HL-60 (cell line): ENCODE measurements around the gene TP73.

Experiments
- DNase-seq, 2 experiments: peaks; one replicate each; pipeline ENCODE4 v3.0.0-alpha.2; 2010 to 2020; ENCODE audit warnings: low read depth in 1 of 2, low spot score in 1 of 2
- H3K27ac ChIP-seq: fragments of 250-450 bp; sonication (Bioruptor Pico); replicated peaks from 2 replicates; pipeline ENCODE4 v1.5.1; 2020; ENCODE audit warnings: mild to moderate bottlenecking, moderate library complexity
- H3K27me3 ChIP-seq: fragments of 250-450 bp; sonication (Bioruptor Pico); 2 replicates; pipeline ENCODE4 v1.5.1; 2021; ENCODE audit warnings: mild to moderate bottlenecking, moderate library complexity; ENCODE audit not compliant: insufficient read depth, poor library complexity, severe bottlenecking
- H3K4me3 ChIP-seq: replicated peaks from 2 replicates; pipeline ENCODE4 v1.5.1; 2011; ENCODE audit warnings: mild to moderate bottlenecking, control low read depth, low read length; ENCODE audit not compliant: insufficient read depth
- GABPA ChIP-seq: IDR thresholded peaks from 2 replicates; pipeline ENCODE4 v1.6.1; 2012; ENCODE audit warnings: low read depth
- POLR2AphosphoS5 ChIP-seq: IDR thresholded peaks from 2 replicates; pipeline ENCODE4 v1.6.1; 2012; ENCODE audit warnings: low read depth
- SPI1 ChIP-seq: IDR thresholded peaks from 2 replicates; pipeline ENCODE4 v1.6.1; 2012; ENCODE audit warnings: low read depth, mild to moderate bottlenecking, borderline replicate concordance
- TF ChIP-seq, protein P1 (sequence below): IDR thresholded peaks from 2 replicates; pipeline ENCODE4 v1.6.1; 2012; ENCODE audit warnings: low read depth; ENCODE audit not compliant: insufficient replicate concordance
- TF ChIP-seq, protein P2 (sequence below): IDR thresholded peaks from one replicate; pipeline ENCODE4 v1.5.1; 2011; ENCODE audit warnings: low read length, control low read depth, inconsistent platforms; ENCODE audit not compliant: insufficient read depth

Gene TP73

DNA sequence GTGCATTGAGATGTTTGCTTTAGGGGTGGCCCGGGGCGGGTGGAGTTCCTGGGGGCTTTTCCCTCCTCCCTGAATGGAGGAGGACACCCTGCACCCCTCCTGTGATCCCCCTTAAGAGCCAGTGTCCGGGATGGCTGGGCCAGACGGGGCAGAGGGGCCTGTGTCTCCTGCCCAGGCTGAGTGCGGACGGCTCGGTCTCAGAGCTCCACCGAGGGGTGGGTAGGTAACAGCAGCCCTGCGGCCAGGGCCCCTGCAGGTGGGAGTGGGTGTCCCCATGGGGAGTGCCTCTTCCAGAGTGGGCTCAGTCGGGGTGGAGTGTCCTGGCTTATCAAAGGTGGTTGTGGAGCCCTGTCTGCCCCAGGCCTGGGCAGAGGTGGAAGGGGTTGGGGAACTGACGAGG lies 23.1 kb downstream of the TP73 start:
- TF ChIP-seq, protein P1, sequence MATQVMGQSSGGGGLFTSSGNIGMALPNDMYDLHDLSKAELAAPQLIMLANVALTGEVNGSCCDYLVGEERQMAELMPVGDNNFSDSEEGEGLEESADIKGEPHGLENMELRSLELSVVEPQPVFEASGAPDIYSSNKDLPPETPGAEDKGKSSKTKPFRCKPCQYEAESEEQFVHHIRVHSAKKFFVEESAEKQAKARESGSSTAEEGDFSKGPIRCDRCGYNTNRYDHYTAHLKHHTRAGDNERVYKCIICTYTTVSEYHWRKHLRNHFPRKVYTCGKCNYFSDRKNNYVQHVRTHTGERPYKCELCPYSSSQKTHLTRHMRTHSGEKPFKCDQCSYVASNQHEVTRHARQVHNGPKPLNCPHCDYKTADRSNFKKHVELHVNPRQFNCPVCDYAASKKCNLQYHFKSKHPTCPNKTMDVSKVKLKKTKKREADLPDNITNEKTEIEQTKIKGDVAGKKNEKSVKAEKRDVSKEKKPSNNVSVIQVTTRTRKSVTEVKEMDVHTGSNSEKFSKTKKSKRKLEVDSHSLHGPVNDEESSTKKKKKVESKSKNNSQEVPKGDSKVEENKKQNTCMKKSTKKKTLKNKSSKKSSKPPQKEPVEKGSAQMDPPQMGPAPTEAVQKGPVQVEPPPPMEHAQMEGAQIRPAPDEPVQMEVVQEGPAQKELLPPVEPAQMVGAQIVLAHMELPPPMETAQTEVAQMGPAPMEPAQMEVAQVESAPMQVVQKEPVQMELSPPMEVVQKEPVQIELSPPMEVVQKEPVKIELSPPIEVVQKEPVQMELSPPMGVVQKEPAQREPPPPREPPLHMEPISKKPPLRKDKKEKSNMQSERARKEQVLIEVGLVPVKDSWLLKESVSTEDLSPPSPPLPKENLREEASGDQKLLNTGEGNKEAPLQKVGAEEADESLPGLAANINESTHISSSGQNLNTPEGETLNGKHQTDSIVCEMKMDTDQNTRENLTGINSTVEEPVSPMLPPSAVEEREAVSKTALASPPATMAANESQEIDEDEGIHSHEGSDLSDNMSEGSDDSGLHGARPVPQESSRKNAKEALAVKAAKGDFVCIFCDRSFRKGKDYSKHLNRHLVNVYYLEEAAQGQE: no peak
- TF ChIP-seq SPI1 (no peak), POLR2AphosphoS5 (no peak), GABPA (no peak)
- TF ChIP-seq, protein P2, sequence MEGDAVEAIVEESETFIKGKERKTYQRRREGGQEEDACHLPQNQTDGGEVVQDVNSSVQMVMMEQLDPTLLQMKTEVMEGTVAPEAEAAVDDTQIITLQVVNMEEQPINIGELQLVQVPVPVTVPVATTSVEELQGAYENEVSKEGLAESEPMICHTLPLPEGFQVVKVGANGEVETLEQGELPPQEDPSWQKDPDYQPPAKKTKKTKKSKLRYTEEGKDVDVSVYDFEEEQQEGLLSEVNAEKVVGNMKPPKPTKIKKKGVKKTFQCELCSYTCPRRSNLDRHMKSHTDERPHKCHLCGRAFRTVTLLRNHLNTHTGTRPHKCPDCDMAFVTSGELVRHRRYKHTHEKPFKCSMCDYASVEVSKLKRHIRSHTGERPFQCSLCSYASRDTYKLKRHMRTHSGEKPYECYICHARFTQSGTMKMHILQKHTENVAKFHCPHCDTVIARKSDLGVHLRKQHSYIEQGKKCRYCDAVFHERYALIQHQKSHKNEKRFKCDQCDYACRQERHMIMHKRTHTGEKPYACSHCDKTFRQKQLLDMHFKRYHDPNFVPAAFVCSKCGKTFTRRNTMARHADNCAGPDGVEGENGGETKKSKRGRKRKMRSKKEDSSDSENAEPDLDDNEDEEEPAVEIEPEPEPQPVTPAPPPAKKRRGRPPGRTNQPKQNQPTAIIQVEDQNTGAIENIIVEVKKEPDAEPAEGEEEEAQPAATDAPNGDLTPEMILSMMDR: no peak
- no peak overlapping the region for H3K4me3 ChIP-seq
- H3K27ac ChIP-seq: no peak overlapping the region
- DNase-seq: no peak
- H3K27me3 ChIP-seq: no peaks in the 10 kb centered on the region

DNA sequence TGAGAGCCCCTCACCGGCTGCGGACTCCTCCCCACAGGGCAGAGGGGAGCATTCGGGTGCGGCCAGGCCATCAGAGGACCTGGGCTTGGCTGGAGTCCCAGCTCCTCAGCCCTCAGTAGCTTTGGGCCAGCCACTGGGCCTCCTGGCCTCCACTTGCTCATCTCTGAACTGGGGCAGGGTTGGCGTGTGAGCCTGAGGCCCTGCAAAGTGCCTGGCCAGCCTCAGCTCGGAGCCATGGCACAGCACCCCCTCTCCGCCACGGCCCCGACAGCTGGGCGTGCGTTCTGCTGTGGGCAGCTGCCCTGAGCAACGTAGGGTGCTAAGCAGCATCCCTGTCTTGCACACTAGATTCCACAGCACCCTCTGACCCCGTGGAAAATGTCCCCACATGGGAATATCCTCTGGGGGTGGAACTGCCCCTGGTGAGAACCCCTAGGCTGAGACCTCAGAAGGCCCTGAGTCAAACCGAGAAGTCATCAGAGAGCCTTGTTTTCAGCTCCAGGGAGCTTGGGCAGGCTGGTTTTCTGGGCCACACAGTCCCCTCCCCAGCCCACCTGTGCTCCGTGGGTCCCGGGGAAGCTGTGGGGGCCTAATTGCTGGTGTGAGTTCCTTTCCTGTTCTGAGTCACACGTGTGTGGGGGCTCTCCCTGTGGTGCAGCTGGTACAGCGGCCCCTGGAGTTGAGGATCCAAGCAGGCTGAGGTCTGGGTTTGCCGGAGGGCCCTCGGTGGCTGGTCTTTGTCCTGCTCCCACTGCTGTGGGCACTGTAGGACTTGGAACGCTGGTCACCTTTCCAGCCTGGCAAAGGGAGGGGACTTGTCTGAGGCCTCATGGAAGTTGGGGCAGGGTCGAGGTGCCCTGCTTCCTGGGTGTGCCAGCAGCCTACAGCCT lies 24.5 kb downstream of the TP73 start:
- Histone ChIP-seq H3K4me3 (no peak overlapping the region), H3K27ac (peak overlapping the region; percentile 92), H3K27me3 (no peaks in the 10 kb centered on the region)
- no peak for TF ChIP-seq SPI1
- TF ChIP-seq, protein P2: peak; percentile 8
- DNase-seq: peak; percentile 41 to 64

DNA sequence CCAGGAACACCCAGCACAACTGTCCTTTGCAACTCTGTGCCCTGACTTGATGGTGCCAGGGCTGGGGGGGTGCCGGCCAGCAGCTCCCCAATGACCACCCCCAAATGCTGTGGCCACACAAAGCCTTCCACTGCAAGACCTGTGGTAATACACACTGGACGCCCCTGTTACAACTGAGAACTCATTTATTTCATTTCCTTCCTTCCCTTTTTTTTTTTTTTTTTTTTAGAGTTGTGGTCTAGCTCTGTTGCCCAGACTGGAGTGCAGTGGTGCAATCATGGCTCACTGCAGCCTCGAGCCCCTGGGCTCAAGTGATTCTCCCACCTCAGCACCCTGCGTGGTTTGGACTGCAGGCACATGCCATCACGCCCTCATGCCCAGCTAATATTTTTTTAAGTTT lies 25.2 kb downstream of the TP73 start:
- peak; percentile 72 to 87 for DNase-seq

More for the DNA sequence above, 25.2 kb downstream of the TP73 start:
- no peak overlapping the region for H3K4me3 ChIP-seq
- TF ChIP-seq SPI1 (peak; percentile 50; the same call in 1 of the 2 replicates), POLR2AphosphoS5 (peak; percentile 50), GABPA (no peak)
- TF ChIP-seq, protein P1: peak; percentile 76
- TF ChIP-seq, protein P2: no peak
- peak overlapping the region; percentile 92 for H3K27ac ChIP-seq
- H3K27me3 ChIP-seq: no peaks in the 10 kb centered on the region
